GM12891 (cell line): Measurements from ENCODE around the gene SH2D3A.

Experiments used
- POLR2A ChIP-seq: IDR thresholded peaks from 2 replicates; pipeline ENCODE4 v1.6.1; 2011; ENCODE audit warnings: low read depth, low read length, control low read depth
- TAF1 ChIP-seq: IDR thresholded peaks from 2 replicates; pipeline ENCODE4 v1.6.1; 2011; ENCODE audit warnings: low read depth, low read length, control low read depth

DNA sequence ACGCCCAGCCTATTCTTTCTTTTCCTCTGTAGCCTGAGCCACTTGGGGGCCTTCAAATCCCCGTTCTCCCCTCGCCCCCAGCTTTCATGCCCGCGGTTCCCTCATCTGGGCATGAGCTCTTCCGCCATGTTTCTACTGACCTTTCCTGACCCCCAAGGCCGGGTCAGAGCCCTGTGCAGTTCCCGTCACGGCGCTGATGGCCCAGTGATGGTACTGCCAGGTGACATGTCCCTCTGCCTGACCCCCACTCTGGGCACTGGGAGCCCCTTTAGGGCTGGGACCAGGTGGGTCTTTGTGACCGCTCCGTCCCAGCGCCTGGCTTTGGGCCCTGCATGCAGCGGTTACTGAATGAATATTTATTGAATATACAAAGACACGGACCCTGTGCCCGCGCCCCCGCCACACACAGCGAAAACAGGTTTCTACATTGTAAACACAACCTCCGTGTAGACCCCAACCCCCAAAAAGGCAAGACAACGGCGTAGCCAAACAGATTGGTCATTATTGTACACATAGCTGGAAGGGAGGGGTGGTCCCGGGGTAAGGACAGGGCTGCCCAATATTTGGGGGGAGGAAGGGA is 37.6 kb downstream of the SH2D3A start:
- TF ChIP-seq POLR2A (no peak), TAF1 (no peak)
